K562 (cell line): ENCODE measurements around the gene UQCR11. TPM values are rescaled to one million over a fixed set of nuclear protein-coding genes. Genes with fewer than 3 reads are reported as not detected.

Source experiments
- ATAC-seq: fragments of 200-7000 bp; cut with Tn5 transposase; 3 replicates; pipeline ENCODE4 v1.9.1; 2020; ENCODE audit warnings: moderate library complexity
- BruUV-seq: library from RNA; stranded (reverse); fragments of 400-500 nt; replicated peaks from 2 replicates; lab custom pipeline; 2021; lab: Mats Ljungman, UMichigan
- CTCF ChIA-PET: fragments of 300-600 bp; formaldehyde crosslinking; extraction: SDS; loops from one replicate; lab custom pipeline; 2021; ENCODE audit warnings: low intra/inter-chr PET ratio; lab: Yijun Ruan, JAX
- POLR2A ChIA-PET: fragments of 300-600, 350-650 bp; sonication (Branson Sonifier 250); formaldehyde crosslinking; extraction: SDS; loops from one replicate; lab custom pipeline; 2021; ENCODE audit warnings: antibody characterized with exemption, inconsistent platforms; lab: Yijun Ruan, JAX
- DNase-seq, 4 experiments: peaks; one replicate each; pipeline versions ENCODE4 v3.0.0 to v3.0.0-alpha.2; 2011 to 2018; ENCODE audit warnings: low spot score in 3 of 4, mixed read lengths in 3 of 4; ENCODE audit errors: extremely low read depth in 1 of 4
- FAIRE-seq: peaks from 2 replicates; lab custom pipeline; 2011; peaks lifted over from hg19 to GRCh38; lab: Jason Lieb, UNC
- H2AFZ ChIP-seq: 2 replicates; pipeline ENCODE4 v1.6.0; 2011; ENCODE audit warnings: low read depth, low read length, control low read depth, inconsistent platforms
- H3K27ac ChIP-seq: fragments of 200-600 bp; 3 replicates; pipeline ENCODE4 v1.8.0; 2011; ENCODE audit warnings: low read depth, mild to moderate bottlenecking, control low read depth, inconsistent platforms, low read length, moderate library complexity, mixed read lengths; ENCODE audit errors: extremely low read depth
- H3K27me3 ChIP-seq, 2 experiments: fragments of 300-600 bp in 1 of 2; 2 replicates in 1 of 2; 3 replicates in 1 of 2; pipeline versions ENCODE4 v1.6.0 to v1.8.0; 2011; ENCODE audit warnings: inconsistent platforms in 2 of 2, low read length in 2 of 2, mild to moderate bottlenecking in 1 of 2, mixed read lengths in 1 of 2, moderate library complexity in 1 of 2; ENCODE audit not compliant: control insufficient read depth in 2 of 2, insufficient read depth in 2 of 2
- H3K36me3 ChIP-seq: fragments of 300-600 bp; 3 replicates; pipeline ENCODE4 v1.8.0; 2011; ENCODE audit warnings: mild to moderate bottlenecking, low read length, inconsistent platforms; ENCODE audit not compliant: control insufficient read depth, insufficient read depth
- H3K4me1 ChIP-seq, 2 experiments: fragments of 200-600 bp in 1 of 2; replicated peaks in 1 of 2; 2 replicates in 1 of 2; 3 replicates in 1 of 2; pipeline versions ENCODE4 v1.5.1 to v1.8.0; 2011; ENCODE audit warnings: inconsistent platforms in 2 of 2, low read length in 2 of 2, mild to moderate bottlenecking in 1 of 2, mixed read lengths in 1 of 2, moderate library complexity in 1 of 2; ENCODE audit not compliant: control insufficient read depth in 2 of 2, insufficient read depth in 2 of 2
- H3K4me2 ChIP-seq: 2 replicates; pipeline ENCODE4 v1.6.1; 2011; ENCODE audit warnings: low read length, control low read depth, inconsistent platforms, mixed read lengths; ENCODE audit not compliant: insufficient read depth
- H3K4me3 ChIP-seq: fragments of 200-600 bp; sonication (generic), shearing (Covaris generic); 2 replicates; pipeline ENCODE4 v1.5.1; 2016; ENCODE audit warnings: control low read depth, inconsistent platforms
- H3K79me2 ChIP-seq: fragments of 200-600 bp; 3 replicates; pipeline ENCODE4 v1.8.0; 2011; ENCODE audit warnings: low read length, inconsistent platforms; ENCODE audit not compliant: control insufficient read depth, insufficient read depth
- H3K9ac ChIP-seq, 2 experiments: 2 replicates each; pipeline versions ENCODE4 v1.6.0 to v1.6.1; 2011; ENCODE audit warnings: low read depth in 2 of 2, low read length in 2 of 2, control low read depth in 1 of 2, inconsistent platforms in 1 of 2, mild to moderate bottlenecking in 1 of 2, mixed read lengths in 1 of 2; ENCODE audit not compliant: insufficient read depth in 1 of 2
- H3K9me1 ChIP-seq: one replicate; pipeline ENCODE4 v1.6.0; 2011; ENCODE audit warnings: inconsistent platforms, mild to moderate bottlenecking, low read length, moderate library complexity; ENCODE audit not compliant: control insufficient read depth, insufficient read depth
- H3K9me3 ChIP-seq: replicated peaks from 2 replicates; pipeline ENCODE4 v1.5.1; 2011; ENCODE audit warnings: low read depth, low read length, inconsistent platforms; ENCODE audit not compliant: control insufficient read depth, insufficient read depth
- H4K20me1 ChIP-seq: replicated peaks from 2 replicates; pipeline ENCODE4 v1.6.1; 2011; ENCODE audit warnings: low read length, inconsistent platforms, mixed read lengths; ENCODE audit not compliant: control insufficient read depth, insufficient read depth
- DDX20 ChIP-seq: fragments of 450-650 bp; IDR thresholded peaks from 2 replicates; pipeline ENCODE4 v1.6.1; 2016; ENCODE audit warnings: missing genetic modification characterization, low read depth, mild to moderate bottlenecking, missing compliant biosample characterization, moderate library complexity
- HDAC2 ChIP-seq: fragments of 450-650 bp; IDR thresholded peaks from 2 replicates; pipeline ENCODE4 v1.6.1; 2016; ENCODE audit warnings: mild to moderate bottlenecking
- KDM4B ChIP-seq, 2 experiments: fragments of 450-650 bp in 1 of 2; sonication (generic) in 1 of 2; IDR thresholded peaks; 2 replicates each; pipeline ENCODE4 v1.6.1; 2016 to 2017; ENCODE audit warnings: borderline replicate concordance in 2 of 2, antibody characterized with exemption in 1 of 2, low read depth in 1 of 2, mild to moderate bottlenecking in 1 of 2
- MAFF ChIP-seq: IDR thresholded peaks from 2 replicates; pipeline ENCODE4 v1.6.1; 2012; ENCODE audit warnings: low read length, improper control_type of control experiment
- WGBS: fragments of 100-300 bp; shearing (Covaris generic); methylation state at CpG from one replicate; pipeline ENCODE4 v1.1.6; 2016; ENCODE audit warnings: low coverage, mixed read lengths; ENCODE audit not compliant: insufficient coverage; ENCODE audit errors: missing lambda C conversion rate; 5-methylcytosine and 5-hydroxymethylcytosine counted together
- in situ Hi-C: fragments of 300-500 bp; cut with MboI; formaldehyde crosslinking; loops from 4 replicates; pipeline ENCODE4 v1.15.0; 2018; ENCODE audit warnings: inconsistent platforms, mixed read lengths
- intact Hi-C: fragments of 100-400 bp; cut with micrococcal nuclease; formaldehyde crosslinking; loops from 2 replicates; pipeline ENCODE4 v1.14.2; 2022
- polyA plus RNA-seq, 8 experiments: library from polyadenylated mRNA; depleted of rRNA in 4 of 8; stranded (reverse) in 5 of 8; unstranded in 3 of 8; fragments of >200 nt; fragmentation: Nextera tagmentation in 2 of 8; fragmentation: Illumina TruSeq in 1 of 8; extraction: Ambion mirVana in 2 of 8; extraction: Trizol in 1 of 8; gene quantifications; 2 replicates each; pipeline versions ENCODE4 v1.2.1 to v1.2.3, GENCODE V29; 2011 to 2014; ENCODE audit warnings: inconsistent platforms in 1 of 8, missing spikeins in 1 of 8
- total RNA-seq, 7 experiments: library from RNA; depleted of rRNA in 6 of 7; stranded (reverse); fragments of >200 nt in 6 of 7; fragmentation: Illumina TruSeq in 2 of 7; extraction: Trizol in 2 of 7; gene quantifications; 2 replicates each; pipeline versions ENCODE4 v1.2.1 to v1.2.3, GENCODE V29; 2011 to 2021; ENCODE audit warnings: low replicate concordance in 1 of 7

Gene UQCR11
- total and polyA plus RNA-seq, 9 of the 15 experiments (the other 6 are each of a cell fraction or from before 2014, with no cell fraction given): 57.6 to 394 (median 259) TPM

DNA sequence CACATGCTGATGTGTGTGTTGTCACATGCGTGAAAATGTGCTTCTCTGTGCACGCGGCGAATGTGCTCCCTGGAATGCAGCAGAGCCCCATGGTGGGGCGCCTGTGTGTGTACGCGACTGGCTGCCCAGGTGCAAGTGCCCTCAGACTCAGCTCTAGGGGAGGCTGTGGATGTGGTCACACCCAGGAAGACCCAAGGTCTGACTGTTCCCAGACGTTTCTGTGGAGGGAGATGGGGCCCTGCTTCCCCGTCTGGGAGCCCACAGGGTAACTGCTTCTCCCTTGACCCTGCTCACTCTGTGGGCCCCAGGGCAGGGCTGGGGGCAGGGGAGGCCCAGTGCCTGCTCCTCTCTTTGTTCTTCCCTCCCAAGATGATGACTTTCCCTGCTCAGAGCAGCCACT is 7.9 kb upstream of the UQCR11 start:
- in situ Hi-C loops (no loop called here), intact Hi-C loops (no loop called here)
- TF ChIP-seq DDX20 (tag) (no peak), KDM4B (IDR thresholded peaks at IDR 0.05; ENCODE audit: borderline replicate concordance in 2 of 2, low read depth in 1 of 2) (no peak), MAFF (no peak), HDAC2 (no peak)
- no peak overlapping the region for H3K4me2 ChIP-seq
- H3K4me1 ChIP-seq: peaks cover 0 to 52% of the 10 kb centered on the region in 2 experiments; a peak in 2 of 5 replicates
- FAIRE-seq (no peak), ATAC-seq (no peak), DNase-seq (no peak)
- WGBS: 82% methylated on average over 9 of the region's 9 CpGs
- H3K9me3 ChIP-seq: no peaks in the 10 kb centered on the region
- CTCF ChIA-PET: no interaction called here
- H3K4me3 ChIP-seq: no peak overlapping the region
- POLR2A ChIA-PET: interaction anchor here (0.7 kb wide), 1 partner anchor 82 kb away, joined by 3 read pairs; no protein-coding TSS in a partner anchor
- H3K36me3 ChIP-seq: peaks cover 84% of the 10 kb centered on the region
- no TSS peak for BruUV-seq
- no peaks in the 10 kb centered on the region for H3K27me3 ChIP-seq
- no peak overlapping the region for H2AFZ ChIP-seq
- no peaks in the 10 kb centered on the region for H4K20me1 ChIP-seq
- no peak overlapping the region for H3K27ac ChIP-seq
- H3K9ac ChIP-seq: peak overlapping the region in 1 of 2 experiments; percentile 43; a peak in 1 of 4 replicates
- H3K9me1 ChIP-seq: no peaks in the 10 kb centered on the region
- no peaks in the 10 kb centered on the region for H3K79me2 ChIP-seq
